ENCODE measurements around the gene ARR3. TPM values are rescaled to one million over a fixed set of nuclear protein-coding genes. Genes with fewer than 3 reads are reported as not detected.

ARR3 gene
- total and polyA plus RNA-seq, 4 donors: 0.45 TPM; not detected in 3

DNA sequence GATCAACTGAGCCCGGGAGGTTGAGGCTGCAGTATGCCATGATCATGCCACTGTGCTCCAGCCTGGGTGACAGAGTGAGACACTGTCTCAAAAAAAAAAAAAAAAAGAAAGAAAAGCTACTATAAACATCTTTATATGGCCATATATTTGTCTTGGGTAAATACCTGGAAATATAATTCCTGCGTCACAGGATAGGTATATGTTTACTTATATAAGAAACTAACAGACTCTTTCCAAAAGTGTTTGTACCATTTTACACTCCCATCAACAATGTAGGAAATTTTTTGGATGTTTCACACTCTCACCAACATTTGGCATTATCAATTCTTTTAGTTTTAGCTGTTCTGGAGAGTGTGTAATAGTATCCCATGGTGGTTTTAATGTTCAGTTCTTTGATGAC is 20.9 kb upstream of the ARR3 start:
- Histone ChIP-seq H3K36me3 (ENCODE audit: control insufficient read depth, insufficient read depth, low read length) (no peaks in the 10 kb centered on the region), H3K4me1 (ENCODE audit: control insufficient read depth, insufficient read depth, low read length) (no peaks in the 10 kb centered on the region), H3K4me3 (ENCODE audit: low read depth, low read length) (no peak overlapping the region), H3K27ac (ENCODE audit: low read depth, low read length) (no peak overlapping the region), H3K27me3 (ENCODE audit: control insufficient read depth, insufficient read depth, low read length) (no peaks in the 10 kb centered on the region), H3K9me3 (ENCODE audit: control insufficient read depth, insufficient read depth, low read length) (no peaks in the 10 kb centered on the region)
- no peak for DNase-seq (ENCODE audit: low read depth in 4 of 6, low spot score in 6 of 6)
- WGBS (ENCODE audit: insufficient coverage): no CpG with 5 or more reads among the region's 2 CpGs

- WGBS (ENCODE audit: insufficient coverage): 45% methylated on average over 1 of the region's 2 CpGs
Measured at GRCh38 chrX:70252491-70252890, 15.6 kb upstream of the ARR3 start.

DNA sequence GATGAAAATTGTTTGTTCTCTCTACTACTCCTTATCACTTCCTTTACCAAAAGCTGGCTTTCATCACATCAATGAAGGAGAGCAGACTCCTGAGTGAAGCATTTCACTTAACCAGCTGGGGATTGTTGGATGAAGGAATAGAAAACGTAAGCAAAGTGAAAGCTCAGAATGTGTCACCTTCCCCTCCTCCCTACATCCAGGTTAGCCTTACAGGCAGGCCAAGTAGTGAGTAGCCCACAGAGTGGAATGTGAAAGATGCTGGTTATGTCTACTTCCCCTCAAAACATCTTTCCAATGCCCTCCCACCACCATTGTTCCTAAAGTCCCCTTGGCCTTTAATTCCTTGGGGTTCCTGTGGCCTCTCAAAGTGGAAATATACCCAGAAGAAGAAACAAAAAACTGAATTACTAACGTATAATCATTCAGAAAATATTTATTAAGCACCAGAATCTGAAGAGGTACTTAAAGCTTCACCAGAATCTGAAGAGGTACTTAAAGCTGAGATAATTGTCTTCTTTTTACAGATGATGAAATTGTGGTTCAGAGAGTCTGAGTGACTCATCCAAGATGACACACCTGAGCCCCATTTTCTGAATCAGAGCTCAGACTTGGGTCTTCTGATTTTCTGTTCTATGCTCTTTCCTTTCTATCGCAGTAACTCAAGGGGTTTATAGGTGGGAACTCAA is 14.6 kb upstream of the ARR3 start:
- no CpG with 5 or more reads among the region's 3 CpGs for WGBS (ENCODE audit: insufficient coverage)
- H3K4me1 ChIP-seq (ENCODE audit: control insufficient read depth, insufficient read depth, low read length): no peaks in the 10 kb centered on the region
- no peak overlapping the region for H3K4me3 ChIP-seq (ENCODE audit: low read depth, low read length)
- no peak overlapping the region for H3K27ac ChIP-seq (ENCODE audit: low read depth, low read length)
- H3K36me3 ChIP-seq (ENCODE audit: control insufficient read depth, insufficient read depth, low read length): no peaks in the 10 kb centered on the region
- DNase-seq (ENCODE audit: low read depth in 4 of 6, low spot score in 6 of 6): no peak
- no peaks in the 10 kb centered on the region for H3K9me3 ChIP-seq (ENCODE audit: control insufficient read depth, insufficient read depth, low read length)
- H3K27me3 ChIP-seq (ENCODE audit: control insufficient read depth, insufficient read depth, low read length): no peaks in the 10 kb centered on the region

More at GRCh38 chrX:70252491-70252890, 15.6 kb upstream of the ARR3 start:
- no peak for DNase-seq (ENCODE audit: low read depth in 4 of 6, low spot score in 6 of 6)
- H3K27me3 ChIP-seq (ENCODE audit: control insufficient read depth, insufficient read depth, low read length): no peaks in the 10 kb centered on the region
- H3K4me3 ChIP-seq (ENCODE audit: low read depth, low read length): no peak overlapping the region
- no peaks in the 10 kb centered on the region for H3K4me1 ChIP-seq (ENCODE audit: control insufficient read depth, insufficient read depth, low read length)
- H3K27ac ChIP-seq (ENCODE audit: low read depth, low read length): no peak overlapping the region
- no peaks in the 10 kb centered on the region for H3K9me3 ChIP-seq (ENCODE audit: control insufficient read depth, insufficient read depth, low read length)
- H3K36me3 ChIP-seq (ENCODE audit: control insufficient read depth, insufficient read depth, low read length): no peaks in the 10 kb centered on the region

DNA sequence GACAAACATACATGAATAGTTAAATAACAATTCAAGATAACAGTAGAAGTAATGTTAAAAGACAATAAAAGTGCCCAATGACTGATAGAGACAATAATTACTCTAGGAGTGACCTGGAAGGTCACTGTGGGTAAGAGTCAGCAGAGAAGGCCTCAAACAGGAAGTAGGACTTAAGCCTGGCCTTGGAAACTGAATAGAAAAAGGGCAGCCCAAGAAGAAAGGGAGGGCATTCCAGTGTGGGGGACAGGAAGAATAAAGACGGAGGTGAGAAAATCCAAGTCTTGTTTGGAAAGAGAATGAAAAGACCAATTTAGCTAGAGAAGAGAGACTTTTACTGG is 14.1 kb upstream of the ARR3 start:
- Histone ChIP-seq H3K4me1 (ENCODE audit: control insufficient read depth, insufficient read depth, low read length) (no peaks in the 10 kb centered on the region), H3K27ac (ENCODE audit: low read depth, low read length) (no peak overlapping the region), H3K36me3 (ENCODE audit: control insufficient read depth, insufficient read depth, low read length) (no peaks in the 10 kb centered on the region), H3K27me3 (ENCODE audit: control insufficient read depth, insufficient read depth, low read length) (no peaks in the 10 kb centered on the region), H3K4me3 (ENCODE audit: low read depth, low read length) (no peak overlapping the region), H3K9me3 (ENCODE audit: control insufficient read depth, insufficient read depth, low read length) (no peaks in the 10 kb centered on the region)
- DNase-seq (ENCODE audit: low read depth in 4 of 6, low spot score in 6 of 6): no peak
- 69% methylated on average over 1 of the region's 1 CpG for WGBS (ENCODE audit: insufficient coverage)

DNA sequence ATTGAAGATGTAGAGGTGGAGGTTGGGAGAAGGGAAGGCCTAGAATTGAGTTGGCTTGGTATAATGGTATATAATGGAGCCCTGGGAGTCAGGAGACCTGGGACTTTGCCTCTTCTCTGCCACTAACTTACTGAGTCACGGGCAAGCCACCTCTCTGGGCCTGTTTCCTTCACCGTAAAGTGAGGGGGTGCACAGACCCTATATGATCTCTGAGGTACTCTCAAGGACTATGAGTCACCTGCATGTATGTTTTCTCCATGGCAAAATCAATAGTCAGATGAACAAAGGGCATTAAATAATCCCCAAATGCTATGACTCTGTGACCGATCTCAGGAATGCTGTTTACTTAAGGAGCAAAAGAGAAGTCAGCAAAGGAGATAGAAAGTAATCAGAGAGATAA is 13.2 kb upstream of the ARR3 start:
- no peaks in the 10 kb centered on the region for H3K4me1 ChIP-seq (ENCODE audit: control insufficient read depth, insufficient read depth, low read length)
- H3K4me3 ChIP-seq (ENCODE audit: low read depth, low read length): no peak overlapping the region
- no peaks in the 10 kb centered on the region for H3K36me3 ChIP-seq (ENCODE audit: control insufficient read depth, insufficient read depth, low read length)
- no peaks in the 10 kb centered on the region for H3K9me3 ChIP-seq (ENCODE audit: control insufficient read depth, insufficient read depth, low read length)
- no peak for DNase-seq (ENCODE audit: low read depth in 4 of 6, low spot score in 6 of 6)
- H3K27ac ChIP-seq (ENCODE audit: low read depth, low read length): no peak overlapping the region
- no peaks in the 10 kb centered on the region for H3K27me3 ChIP-seq (ENCODE audit: control insufficient read depth, insufficient read depth, low read length)
- WGBS (ENCODE audit: insufficient coverage): no CpG with 5 or more reads among the region's 3 CpGs

GRCh38 chrX:70255452-70255851 is 12.7 kb upstream of the ARR3 start:
- Histone ChIP-seq H3K4me1 (ENCODE audit: control insufficient read depth, insufficient read depth, low read length) (no peaks in the 10 kb centered on the region), H3K4me3 (ENCODE audit: low read depth, low read length) (no peak overlapping the region), H3K27ac (ENCODE audit: low read depth, low read length) (no peak overlapping the region), H3K27me3 (ENCODE audit: control insufficient read depth, insufficient read depth, low read length) (no peaks in the 10 kb centered on the region), H3K9me3 (ENCODE audit: control insufficient read depth, insufficient read depth, low read length) (no peaks in the 10 kb centered on the region), H3K36me3 (ENCODE audit: control insufficient read depth, insufficient read depth, low read length) (no peaks in the 10 kb centered on the region)
- WGBS (ENCODE audit: insufficient coverage): no CpG with 5 or more reads among the region's 2 CpGs
- no peak for DNase-seq (ENCODE audit: low read depth in 4 of 6, low spot score in 6 of 6)

GRCh38 chrX:70257423-70258288 is 10.5 kb upstream of the ARR3 start:
- Histone ChIP-seq H3K36me3 (ENCODE audit: control insufficient read depth, insufficient read depth, low read length) (no peaks in the 10 kb centered on the region), H3K9me3 (ENCODE audit: control insufficient read depth, insufficient read depth, low read length) (no peaks in the 10 kb centered on the region), H3K4me3 (ENCODE audit: low read depth, low read length) (no peak overlapping the region), H3K4me1 (ENCODE audit: control insufficient read depth, insufficient read depth, low read length) (no peaks in the 10 kb centered on the region), H3K27ac (ENCODE audit: low read depth, low read length) (no peak overlapping the region), H3K27me3 (ENCODE audit: control insufficient read depth, insufficient read depth, low read length) (no peaks in the 10 kb centered on the region)
- WGBS (ENCODE audit: insufficient coverage): 66% methylated on average over 3 of the region's 5 CpGs
- DNase-seq (ENCODE audit: low read depth in 4 of 6, low spot score in 6 of 6): no peak

- Histone ChIP-seq H3K36me3 (ENCODE audit: control insufficient read depth, insufficient read depth, low read length) (no peaks in the 10 kb centered on the region), H3K27ac (ENCODE audit: low read depth, low read length) (no peak within 1 kb of the TSS), H3K9me3 (ENCODE audit: control insufficient read depth, insufficient read depth, low read length) (no peaks in the 10 kb centered on the region), H3K4me1 (ENCODE audit: control insufficient read depth, insufficient read depth, low read length) (no peaks in the 10 kb centered on the region), H3K4me3 (ENCODE audit: low read depth, low read length) (no peak within 1 kb of the TSS), H3K27me3 (ENCODE audit: control insufficient read depth, insufficient read depth, low read length) (peaks cover 4% of the 10 kb centered on the region)
- 69% methylated on average over 3 of the region's 4 CpGs for WGBS (ENCODE audit: insufficient coverage)
- no peak for DNase-seq (ENCODE audit: low read depth in 4 of 6, low spot score in 6 of 6)
Measured at GRCh38 chrX:70260104-70260503, 8.0 kb upstream of the ARR3 start, which contains the start of gene P2RY4. P2RY4 (minus strand) TSS chrX:70260204; CDS start chrX:70259624, 580 bp downstream.

GRCh38 chrX:70262952-70263567 is 5.1 kb upstream of the ARR3 start:
- Histone ChIP-seq H3K27me3 (ENCODE audit: control insufficient read depth, insufficient read depth, low read length) (peaks cover 4% of the 10 kb centered on the region), H3K9me3 (ENCODE audit: control insufficient read depth, insufficient read depth, low read length) (no peaks in the 10 kb centered on the region), H3K36me3 (ENCODE audit: control insufficient read depth, insufficient read depth, low read length) (no peaks in the 10 kb centered on the region), H3K4me3 (ENCODE audit: low read depth, low read length) (no peak overlapping the region), H3K27ac (ENCODE audit: low read depth, low read length) (no peak overlapping the region), H3K4me1 (ENCODE audit: control insufficient read depth, insufficient read depth, low read length) (no peaks in the 10 kb centered on the region)
- 4% methylated on average over 7 of the region's 7 CpGs for WGBS (ENCODE audit: insufficient coverage)
- DNase-seq (ENCODE audit: low read depth in 4 of 6, low spot score in 6 of 6): peak in 3 of 6 donors; percentile 5 to 82 (median 37)

Measured in spinal cord (tissue), 10 donors.